Transverse colon (tissue), 4 donors: ENCODE data around the gene MEX3C. TPM values are rescaled to one million over a fixed set of nuclear protein-coding genes. Genes with fewer than 3 reads are reported as not detected.

Experiments used
- DNase-seq: peaks from one replicate; pipeline ENCODE4 v3.0.0-alpha.2; 2019
- H3K27ac ChIP-seq, 4 donors: fragments of 200-600 bp; sonication (generic); 2 replicates each; pipeline ENCODE4 v1.5.1; 2016 to 2018; ENCODE audit warnings: inconsistent platforms in 4 of 4
- H3K27me3 ChIP-seq: fragments of 200-600 bp; sonication (generic); 2 replicates; pipeline ENCODE4 v1.5.1; 2017; ENCODE audit warnings: inconsistent platforms
- H3K36me3 ChIP-seq, 4 donors: fragments of 200-600 bp; sonication (generic); 2 replicates each; pipeline ENCODE4 v1.5.1; 2017 to 2019; ENCODE audit warnings: inconsistent platforms in 4 of 4
- H3K4me1 ChIP-seq, 4 donors: fragments of 200-600 bp; sonication (generic); 2 replicates each; pipeline ENCODE4 v1.5.1; 2017 to 2020; ENCODE audit warnings: inconsistent platforms in 4 of 4
- H3K4me3 ChIP-seq, 4 donors: fragments of 200-600 bp; sonication (generic); 1 replicate in 1 of 4; 2 replicates in 3 of 4; pipeline versions ENCODE4 v1.5.1 to v1.6.1; 2017 to 2019; ENCODE audit warnings: inconsistent platforms in 4 of 4
- H3K9me3 ChIP-seq, 2 donors: fragments of 200-600 bp; sonication (generic); 2 replicates each; pipeline ENCODE4 v1.5.1; 2017 to 2019; ENCODE audit warnings: inconsistent platforms in 2 of 2
- CTCF ChIP-seq, 5 experiments: fragments of 200-600 bp in 3 of 5; fragments of 450-650 bp in 2 of 5; sonication (generic) in 3 of 5; IDR thresholded peaks; 1 replicate in 2 of 5; 2 replicates in 3 of 5; pipeline ENCODE4 v1.5.1; 2016 to 2017; ENCODE audit warnings: antibody characterized with exemption in 5 of 5, inconsistent platforms in 3 of 5, mild to moderate bottlenecking in 2 of 5, moderate library complexity in 1 of 5
- EP300 ChIP-seq: sonication (generic); formaldehyde crosslinking; IDR thresholded peaks from one replicate; pipeline ENCODE4 v1.6.1; 2017; ENCODE audit warnings: antibody characterized with exemption, low read depth
- POLR2A ChIP-seq: fragments of 450-650 bp; IDR thresholded peaks from one replicate; pipeline ENCODE4 v1.6.1; 2016; ENCODE audit warnings: antibody characterized with exemption, mild to moderate bottlenecking, moderate library complexity
- POLR2AphosphoS5 ChIP-seq, 3 donors: sonication (generic); formaldehyde crosslinking; IDR thresholded peaks; one replicate each; pipeline ENCODE4 v1.6.1; 2016; ENCODE audit warnings: antibody characterized with exemption in 3 of 3
- WGBS, 2 donors: methylation state at CpG; one replicate each; pipeline ENCODE4 v1.1.5; 2018; ENCODE audit warnings: low coverage in 1 of 2; 5-methylcytosine and 5-hydroxymethylcytosine counted together
- in situ Hi-C, 4 donors: fragments of 200-750 bp; cut with MboI; loops; one replicate each; pipeline versions ENCODE4 v1.15.0 to v1.15.1; 2017; ENCODE audit warnings: low sequenced_read_pairs in 3 of 4, low pct_ligation_motif_present in 1 of 4, low pct_unique_long_range_greater_than_20kb in 1 of 4
- intact Hi-C: fragments of 100-400 bp; cut with DNase I; formaldehyde crosslinking; loops from one replicate; pipeline ENCODE4 v1.15.1; 2023; ENCODE audit warnings: low total_unique reads
- total RNA-seq, 4 donors: library from RNA; depleted of rRNA; stranded (reverse); fragments of >200 nt; gene quantifications; one replicate each; pipeline ENCODE4 v1.1.0, GENCODE V29; 2016

MEX3C gene
- total RNA-seq, 4 donors from 2014 or later, result 11.3 to 27.8 (median 24.2) TPM

GRCh38 chr18:51226068-51226467 lies 28.6 kb upstream of the MEX3C start:
- intact Hi-C loops (no loop called here), in situ Hi-C loops (no loop called here)
- H3K27ac ChIP-seq, result no peak overlapping the region
- WGBS, 2 donors, result 82 to 89% methylated on average over 4 of the region's 4 CpGs
- TF ChIP-seq POLR2A (no peak), CTCF (IDR thresholded peaks at IDR 0.05) (no peak), POLR2AphosphoS5 (IDR thresholded peaks at IDR 0.05) (no peak), EP300 (no peak)
- H3K36me3 ChIP-seq, result no peaks in the 10 kb centered on the region
- no peak overlapping the region for H3K4me3 ChIP-seq
- no peak for DNase-seq
- H3K9me3 ChIP-seq, result no peaks in the 10 kb centered on the region
- no peaks in the 10 kb centered on the region for H3K27me3 ChIP-seq
- no peaks in the 10 kb centered on the region for H3K4me1 ChIP-seq

GRCh38 chr18:51212606-51213005 lies 15.1 kb upstream of the MEX3C start:
- in situ Hi-C loops, result loop anchor here in 1 of 4 donors (25.0 kb wide), 1 partner anchor 900 kb away; no protein-coding TSS in a partner anchor
- H3K36me3 ChIP-seq, result no peaks in the 10 kb centered on the region
- intact Hi-C loops, result no loop called here
- H3K4me3 ChIP-seq, result no peak overlapping the region
- H3K4me1 ChIP-seq, result peaks cover 0 to 6% (median 0%) of the 10 kb centered on the region in 4 donors
- TF ChIP-seq POLR2AphosphoS5 (IDR thresholded peaks at IDR 0.05) (no peak), POLR2A (no peak), EP300 (no peak), CTCF (IDR thresholded peaks at IDR 0.05) (no peak)
- WGBS, 2 donors, result 61 to 88% methylated on average over 1 to 2 of the region's 2 CpGs
- H3K27ac ChIP-seq, result no peak overlapping the region
- no peak for DNase-seq
- no peaks in the 10 kb centered on the region for H3K27me3 ChIP-seq
- H3K9me3 ChIP-seq, result no peaks in the 10 kb centered on the region

- H3K4me3 ChIP-seq, result no peak overlapping the region
- peak; percentile 13 for DNase-seq
- no peak overlapping the region for H3K27ac ChIP-seq
- H3K4me1 ChIP-seq, result peaks cover 0 to 6% (median 0%) of the 10 kb centered on the region in 4 donors
- H3K27me3 ChIP-seq, result no peaks in the 10 kb centered on the region
- intact Hi-C loops, result no loop called here
- H3K9me3 ChIP-seq, result no peaks in the 10 kb centered on the region
- 47 to 55% methylated on average over 2 to 4 of the region's 4 CpGs for WGBS, 2 donors
- in situ Hi-C loops, result loop anchor here in 1 of 4 donors (25.0 kb wide), 1 partner anchor 899 kb away; no protein-coding TSS in a partner anchor
- TF ChIP-seq POLR2AphosphoS5 (IDR thresholded peaks at IDR 0.05) (no peak), CTCF (IDR thresholded peaks at IDR 0.05) (no peak), EP300 (no peak), POLR2A (no peak)
- H3K36me3 ChIP-seq, result no peaks in the 10 kb centered on the region
Observed at GRCh38 chr18:51211552-51211951, 14.1 kb upstream of the MEX3C start.

GRCh38 chr18:51196811-51197660 lies 445 bp downstream of the MEX3C start:
- peaks cover 21 to 40% (median 27%) of the 10 kb centered on the region in 4 donors for H3K4me1 ChIP-seq
- in situ Hi-C loops (no loop called here), intact Hi-C loops (no loop called here)
- peak; percentile 46 for TF ChIP-seq POLR2A
- TF ChIP-seq EP300, result no peak
- TF ChIP-seq POLR2AphosphoS5 (IDR thresholded peaks at IDR 0.05), result peak; percentile 52 to 77 (median 65)
- no peak for TF ChIP-seq CTCF (IDR thresholded peaks at IDR 0.05)
- 0% methylated on average over 41 of the region's 102 CpGs; no CpG with 5 or more reads in 1 of the 2 donors for WGBS, 2 donors
- no peaks in the 10 kb centered on the region for H3K9me3 ChIP-seq
- peak overlapping the region; percentile 65 to 99 (median 98) for H3K4me3 ChIP-seq
- H3K27me3 ChIP-seq, result no peaks in the 10 kb centered on the region
- H3K27ac ChIP-seq, result peak overlapping the region; percentile 98 to 99 (median 99)
- DNase-seq, result peak; percentile 64
- H3K36me3 ChIP-seq, result no peaks in the 10 kb centered on the region
